Naive thymus-derived CD4-positive, alpha-beta T cell (primary cell): ENCODE data around the gene PAN2. TPM values are rescaled to one million over a fixed set of nuclear protein-coding genes. Genes with fewer than 3 reads are reported as not detected.
"Not testable (repeated sequence)": the region's sequence is repeated elsewhere in the genome, so short reads cannot be mapped to it uniquely, and the experiment has no call there.

Experiments
- ATAC-seq: fragments of 150-1000 bp; cut with Tn5 transposase; 2 replicates; pipeline ENCODE4 v1.10.0; 2021; ENCODE audit warnings: mild to moderate bottlenecking, moderate library complexity
- CTCF ChIA-PET: fragments of 350-600 bp; sonication (Branson Sonifier 250); formaldehyde crosslinking; loops from one replicate; lab custom pipeline; 2021; ENCODE audit warnings: antibody characterized with exemption; lab: Charles Lee
- POLR2A ChIA-PET: fragments of 350-600 bp; sonication (Branson Sonifier 250); formaldehyde crosslinking; loops from one replicate; lab custom pipeline; 2021; ENCODE audit warnings: antibody characterized with exemption, inconsistent platforms; lab: Charles Lee
- DNase-seq, 9 donors: peaks; one replicate each; pipeline versions ENCODE4 v3.0.0 to v3.0.0-alpha.2; 2020 to 2022; ENCODE audit warnings: mixed read lengths in 1 of 9
- H3K27ac ChIP-seq: one replicate; pipeline ENCODE4 v1.7.0; 2013; ENCODE audit warnings: mild to moderate bottlenecking, low read depth, low read length, moderate library complexity
- H3K27me3 ChIP-seq, 2 donors: one replicate each; pipeline ENCODE4 v1.7.0; 2013; ENCODE audit warnings: low read length in 2 of 2, mild to moderate bottlenecking in 2 of 2, moderate library complexity in 2 of 2; ENCODE audit not compliant: control insufficient read depth in 2 of 2, insufficient read depth in 2 of 2
- H3K36me3 ChIP-seq, 3 experiments: 1 replicate in 2 of 3; 2 replicates in 1 of 3; pipeline ENCODE4 v1.7.0; 2013; ENCODE audit warnings: low read length in 3 of 3, mild to moderate bottlenecking in 3 of 3, moderate library complexity in 1 of 3; ENCODE audit not compliant: insufficient read depth in 3 of 3, control insufficient read depth in 2 of 3
- H3K4me1 ChIP-seq, 2 donors: one replicate each; pipeline ENCODE4 v1.7.0; 2013; ENCODE audit warnings: low read length in 2 of 2, mild to moderate bottlenecking in 2 of 2, moderate library complexity in 1 of 2; ENCODE audit not compliant: control insufficient read depth in 2 of 2, insufficient read depth in 2 of 2
- H3K4me3 ChIP-seq: 2 replicates; pipeline ENCODE4 v1.7.0; 2013; ENCODE audit warnings: mild to moderate bottlenecking, low read length
- H3K9me3 ChIP-seq, 3 experiments: 1 replicate in 2 of 3; 2 replicates in 1 of 3; pipeline ENCODE4 v1.7.0; 2013; ENCODE audit warnings: low read length in 3 of 3; ENCODE audit not compliant: control insufficient read depth in 2 of 3
- H3K27ac Mint-ChIP-seq, 9 donors: one replicate each; pipeline ENCODE4 v1.8.0; 2020 to 2022; ENCODE audit warnings: mixed read lengths in 9 of 9, mild to moderate bottlenecking in 8 of 9, moderate library complexity in 5 of 9, inconsistent platforms in 2 of 9
- H3K27me3 Mint-ChIP-seq, 5 donors: one replicate each; pipeline ENCODE4 v1.8.0; 2021 to 2022; ENCODE audit warnings: mixed read lengths in 5 of 5, mild to moderate bottlenecking in 1 of 5
- H3K36me3 Mint-ChIP-seq, 5 donors: one replicate each; pipeline ENCODE4 v1.8.0; 2020 to 2022; ENCODE audit warnings: mixed read lengths in 5 of 5, mild to moderate bottlenecking in 3 of 5, inconsistent platforms in 1 of 5
- H3K4me1 Mint-ChIP-seq, 7 donors: one replicate each; pipeline ENCODE4 v1.8.0; 2020 to 2022; ENCODE audit warnings: mixed read lengths in 7 of 7, mild to moderate bottlenecking in 3 of 7, inconsistent platforms in 1 of 7
- H3K4me3 Mint-ChIP-seq, 10 donors: one replicate each; pipeline ENCODE4 v1.8.0; 2020 to 2022; ENCODE audit warnings: mild to moderate bottlenecking in 10 of 10, mixed read lengths in 10 of 10, moderate library complexity in 6 of 10, inconsistent platforms in 2 of 10
- H3K9me3 Mint-ChIP-seq, 11 donors: one replicate each; pipeline ENCODE4 v1.8.0; 2020 to 2022; ENCODE audit warnings: mixed read lengths in 11 of 11, mild to moderate bottlenecking in 4 of 11, inconsistent platforms in 1 of 11, moderate library complexity in 1 of 11
- intact Hi-C, 2 donors: fragments of 100-400 bp; cut with micrococcal nuclease; formaldehyde crosslinking; loops; one replicate each; pipeline ENCODE4 v1.15.1; 2023
- polyA plus RNA-seq, 2 donors: library from polyadenylated mRNA; unstranded; fragments of 300-500 nt; fragmentation: Illumina TruSeq; gene quantifications; one replicate each; pipeline ENCODE4 v1.2.3, GENCODE V29; 2021
- total RNA-seq, 6 experiments: library from RNA in 5 of 6; stranded (reverse) in 5 of 6; gene quantifications; 1 replicate in 5 of 6; 2 replicates in 1 of 6; pipeline ENCODE4 v1.2.3 and lab custom pipeline; 2021 to 2026

Gene PAN2
- total and polyA plus RNA-seq, 7 experiments from 2014 or later, result 11.4 to 279 (median 140) TPM

- intact Hi-C loops, result no loop called here
- no peaks in the 10 kb centered on the region for H3K9me3 Mint-ChIP-seq
- no peak overlapping the region for H3K27ac ChIP-seq
Observed at GRCh38 chr12:56296295-56296694, 37.5 kb downstream of the PAN2 start.

GRCh38 chr12:56293795-56294194, 40.0 kb downstream of the PAN2 start:
- H3K9me3 ChIP-seq, result no peaks in the 10 kb centered on the region
- DNase-seq, result no peak
- H3K27ac ChIP-seq, result no peak overlapping the region
- peak overlapping the region in 3 of 10 donors; percentile 5 to 16 (median 15) for H3K4me3 Mint-ChIP-seq
- no peaks in the 10 kb centered on the region for H3K9me3 Mint-ChIP-seq
- peaks cover 17 to 38% of the 10 kb centered on the region in 2 donors for H3K4me1 ChIP-seq
- intact Hi-C loops, result no loop called here
- peak overlapping the region in 2 of 9 donors; percentile 22 to 41 for H3K27ac Mint-ChIP-seq
- H3K4me3 ChIP-seq, result no peak overlapping the region
- H3K4me1 Mint-ChIP-seq, result peaks cover 25 to 65% (median 57%) of the 10 kb centered on the region in 7 donors
- peaks cover 3 to 11% (median 9%) of the 10 kb centered on the region in 3 experiments for H3K36me3 ChIP-seq
- H3K27me3 ChIP-seq, result no peaks in the 10 kb centered on the region
- ChIA-PET CTCF (interaction anchor here (1.9 kb wide), 1 partner anchor 104 kb away, joined by 4 read pairs; the partner anchor contains the start of gene SMARCC2), POLR2A (no interaction called here)
- H3K27me3 Mint-ChIP-seq, result no peaks in the 10 kb centered on the region
- peaks cover 4 to 20% (median 8%) of the 10 kb centered on the region in 5 donors for H3K36me3 Mint-ChIP-seq
- no peak for ATAC-seq

More at GRCh38 chr12:56296295-56296694, 37.5 kb downstream of the PAN2 start:
- H3K27me3 Mint-ChIP-seq, result no peaks in the 10 kb centered on the region
- peak overlapping the region in 4 of 9 donors; percentile 2 to 93 (median 24) for H3K27ac Mint-ChIP-seq
- DNase-seq, result no peak
- H3K36me3 Mint-ChIP-seq, result peaks cover 1 to 16% (median 5%) of the 10 kb centered on the region in 5 donors
- no peaks in the 10 kb centered on the region for H3K27me3 ChIP-seq
- H3K4me1 Mint-ChIP-seq, result peaks cover 29 to 70% (median 58%) of the 10 kb centered on the region in 7 donors
- ChIA-PET POLR2A (no interaction called here), CTCF (no interaction called here)
- peaks cover 33 to 45% of the 10 kb centered on the region in 2 donors for H3K4me1 ChIP-seq
- peaks cover 3 to 17% (median 4%) of the 10 kb centered on the region in 3 experiments for H3K36me3 ChIP-seq
- no peaks in the 10 kb centered on the region for H3K9me3 ChIP-seq
- peak overlapping the region in 4 of 10 donors; percentile 23 to 45 (median 36) for H3K4me3 Mint-ChIP-seq
- no peak overlapping the region for H3K4me3 ChIP-seq
- ATAC-seq, result no peak

- Histone ChIP-seq H3K9me3 (no peaks in the 10 kb centered on the region), H3K4me3 (no peak overlapping the region), H3K27me3 (no peaks in the 10 kb centered on the region), H3K27ac (no peak overlapping the region), H3K4me1 (peaks cover 9 to 13% of the 10 kb centered on the region in 2 donors), H3K36me3 (peaks cover 10 to 20% (median 16%) of the 10 kb centered on the region in 3 experiments)
- Mint-ChIP-seq H3K9me3 (no peaks in the 10 kb centered on the region), H3K27me3 (no peaks in the 10 kb centered on the region), H3K36me3 (peaks cover 4 to 16% (median 12%) of the 10 kb centered on the region in 5 donors), H3K4me1 (peaks cover 12 to 37% (median 35%) of the 10 kb centered on the region in 7 donors), H3K4me3 (peak overlapping the region in 1 of 10 donors; percentile 47), H3K27ac (peak overlapping the region in 2 of 9 donors; percentile 51 to 53)
- intact Hi-C loops, result no loop called here
- no peak for ATAC-seq
- no peak for DNase-seq
- ChIA-PET POLR2A (interaction anchor here (0.7 to 2.7 kb wide), 3 partner anchors 9 to 52 kb away, joined by 3 to 10 read pairs (median 4); partner anchors contain the start of gene CS), CTCF (interaction anchor here (0.6 to 4.6 kb wide), 2 partner anchors 21 to 175 kb away, joined by 3 to 22 read pairs; no protein-coding TSS in a partner anchor)
Observed at GRCh38 chr12:56288705-56289387, 45.0 kb downstream of the PAN2 start.

GRCh38 chr12:56286044-56286830, 47.6 kb downstream of the PAN2 start:
- Histone ChIP-seq H3K27me3 (no peaks in the 10 kb centered on the region), H3K36me3 (peaks cover 12 to 44% (median 23%) of the 10 kb centered on the region in 3 experiments), H3K4me1 (peaks cover 2 to 6% of the 10 kb centered on the region in 2 donors), H3K4me3 (no peak overlapping the region), H3K9me3 (no peaks in the 10 kb centered on the region), H3K27ac (no peak overlapping the region)
- peaks cover 2 to 35% (median 17%) of the 10 kb centered on the region in 5 donors for H3K36me3 Mint-ChIP-seq
- peak overlapping the region in 4 of 9 donors; percentile 17 to 65 (median 32) for H3K27ac Mint-ChIP-seq
- intact Hi-C loops, result no loop called here
- ChIA-PET POLR2A (interaction anchor here (0.6 to 1.8 kb wide), 6 partner anchors 12 to 178 kb away, joined by 3 to 5 read pairs (median 3); partner anchors contain the start of genes ANKRD52 and CNPY2), CTCF (interaction anchor here (0.6 to 2.7 kb wide), 2 partner anchors 178 to 786 kb away, joined by 3 to 8 read pairs; no protein-coding TSS in a partner anchor)
- no peak overlapping the region for H3K4me3 Mint-ChIP-seq
- ATAC-seq (no peak), DNase-seq (no peak)
- no peaks in the 10 kb centered on the region for H3K27me3 Mint-ChIP-seq
- H3K9me3 Mint-ChIP-seq, result no peaks in the 10 kb centered on the region
- peaks cover 3 to 24% (median 18%) of the 10 kb centered on the region in 7 donors for H3K4me1 Mint-ChIP-seq

- H3K36me3 ChIP-seq, result peaks cover 12 to 58% (median 19%) of the 10 kb centered on the region in 3 experiments
- H3K27me3 ChIP-seq, H3K4me3 Mint-ChIP-seq, H3K4me1 ChIP-seq, ATAC-seq, H3K4me3 ChIP-seq, DNase-seq, H3K27ac ChIP-seq, intact Hi-C loops, H3K9me3 Mint-ChIP-seq, H3K27ac Mint-ChIP-seq, H3K9me3 ChIP-seq, CTCF ChIA-PET, H3K27me3 Mint-ChIP-seq: not testable (repeated sequence)
- POLR2A ChIA-PET, result interaction anchor here (0.6 to 1.8 kb wide), 2 partner anchors 32 to 76 kb away, joined by 4 to 5 read pairs; partner anchors contain the start of genes CNPY2 and STAT2
- H3K36me3 Mint-ChIP-seq, result peaks cover 0 to 38% (median 18%) of the 10 kb centered on the region in 5 donors
- H3K4me1 Mint-ChIP-seq, result peaks cover 0 to 11% (median 8%) of the 10 kb centered on the region in 7 donors
Observed at GRCh38 chr12:56284263-56284662, 49.5 kb downstream of the PAN2 start.

- intact Hi-C loops, result no loop called here
- ATAC-seq (no peak), DNase-seq (no peak)
- Histone ChIP-seq H3K4me3 (no peak overlapping the region), H3K4me1 (no peaks in the 10 kb centered on the region), H3K27ac (no peak overlapping the region), H3K36me3 (peaks cover 12 to 75% (median 25%) of the 10 kb centered on the region in 3 experiments), H3K27me3 (no peaks in the 10 kb centered on the region), H3K9me3 (no peaks in the 10 kb centered on the region)
- Mint-ChIP-seq H3K27ac (peak overlapping the region in 4 of 9 donors; percentile 36 to 71 (median 43)), H3K9me3 (no peaks in the 10 kb centered on the region), H3K36me3 (peaks cover 0 to 42% (median 22%) of the 10 kb centered on the region in 5 donors), H3K4me1 (peaks cover 0 to 6% (median 4%) of the 10 kb centered on the region in 7 donors), H3K27me3 (no peaks in the 10 kb centered on the region), H3K4me3 (no peak overlapping the region)
- CTCF ChIA-PET, result no interaction called here
- POLR2A ChIA-PET, result no interaction called here
Observed at GRCh38 chr12:56282579-56282978, 51.2 kb downstream of the PAN2 start.
